ENCODE data around the gene DGKG.

The DGKG gene

GRCh38 chr3:186359078-186359477, 3.0 kb downstream of the DGKG start:
- Histone ChIP-seq H3K4me1 (ENCODE audit: insufficient read depth, insufficient read length) (peaks cover 7% of the 10 kb centered on the region), H3K4me3 (ENCODE audit: insufficient read length, low read depth) (no peak overlapping the region), H3K9ac (ENCODE audit: insufficient read length, low read depth) (no peak overlapping the region), H3K27me3 (ENCODE audit: insufficient read depth, insufficient read length) (peaks cover 48% of the 10 kb centered on the region), H3K9me3 (ENCODE audit: insufficient read depth, low read length) (no peaks in the 10 kb centered on the region), H3K36me3 (ENCODE audit: insufficient read depth, insufficient read length, low read length) (no peaks in the 10 kb centered on the region)
- TF ChIP-seq ZNF274 (IDR thresholded peaks at IDR 0.05; ENCODE audit: low read depth, low read length) (no peak), SUZ12 (IDR thresholded peaks at IDR 0.05; ENCODE audit: extremely low read depth, insufficient read depth, insufficient read length) (no peak), YY1 (IDR thresholded peaks at IDR 0.05; ENCODE audit: insufficient read depth, insufficient read length) (no peak)
- DNase-seq (ENCODE audit: low read depth, low spot score), result no peak

- Histone ChIP-seq H3K9me3 (ENCODE audit: insufficient read depth, low read length) (no peaks in the 10 kb centered on the region), H3K9ac (ENCODE audit: insufficient read length, low read depth) (no peak overlapping the region), H3K4me1 (ENCODE audit: insufficient read depth, insufficient read length) (peaks cover 6% of the 10 kb centered on the region), H3K4me3 (ENCODE audit: insufficient read length, low read depth) (no peak overlapping the region), H3K27me3 (ENCODE audit: insufficient read depth, insufficient read length) (peaks cover 18% of the 10 kb centered on the region), H3K36me3 (ENCODE audit: insufficient read depth, insufficient read length, low read length) (no peaks in the 10 kb centered on the region)
- no peak for DNase-seq (ENCODE audit: low read depth, low spot score)
- TF ChIP-seq YY1 (IDR thresholded peaks at IDR 0.05; ENCODE audit: insufficient read depth, insufficient read length) (no peak), SUZ12 (IDR thresholded peaks at IDR 0.05; ENCODE audit: extremely low read depth, insufficient read depth, insufficient read length) (no peak), ZNF274 (IDR thresholded peaks at IDR 0.05; ENCODE audit: low read depth, low read length) (no peak)
Observed at GRCh38 chr3:186356152-186356551, 5.9 kb downstream of the DGKG start.

- Histone ChIP-seq H3K27me3 (ENCODE audit: insufficient read depth, insufficient read length) (no peaks in the 10 kb centered on the region), H3K9ac (ENCODE audit: insufficient read length, low read depth) (no peak overlapping the region), H3K36me3 (ENCODE audit: insufficient read depth, insufficient read length, low read length) (no peaks in the 10 kb centered on the region), H3K9me3 (ENCODE audit: insufficient read depth, low read length) (no peaks in the 10 kb centered on the region), H3K4me1 (ENCODE audit: insufficient read depth, insufficient read length) (no peaks in the 10 kb centered on the region), H3K4me3 (ENCODE audit: insufficient read length, low read depth) (no peak overlapping the region)
- DNase-seq (ENCODE audit: low read depth, low spot score), result no peak
- no peak for TF ChIP-seq YY1 (IDR thresholded peaks at IDR 0.05; ENCODE audit: insufficient read depth, insufficient read length)
- TF ChIP-seq ZNF274 (IDR thresholded peaks at IDR 0.05; ENCODE audit: low read depth, low read length), result no peak
- TF ChIP-seq SUZ12 (IDR thresholded peaks at IDR 0.05; ENCODE audit: extremely low read depth, insufficient read depth, insufficient read length), result no peak
Observed at GRCh38 chr3:186354100-186354499, 7.9 kb downstream of the DGKG start.

GRCh38 chr3:186352369-186352768, 9.7 kb downstream of the DGKG start:
- Histone ChIP-seq H3K27me3 (ENCODE audit: insufficient read depth, insufficient read length) (no peaks in the 10 kb centered on the region), H3K4me3 (ENCODE audit: insufficient read length, low read depth) (no peak overlapping the region), H3K9ac (ENCODE audit: insufficient read length, low read depth) (no peak overlapping the region), H3K9me3 (ENCODE audit: insufficient read depth, low read length) (no peaks in the 10 kb centered on the region), H3K4me1 (ENCODE audit: insufficient read depth, insufficient read length) (no peaks in the 10 kb centered on the region), H3K36me3 (ENCODE audit: insufficient read depth, insufficient read length, low read length) (no peaks in the 10 kb centered on the region)
- no peak for TF ChIP-seq ZNF274 (IDR thresholded peaks at IDR 0.05; ENCODE audit: low read depth, low read length)
- no peak for DNase-seq (ENCODE audit: low read depth, low spot score)

DNA sequence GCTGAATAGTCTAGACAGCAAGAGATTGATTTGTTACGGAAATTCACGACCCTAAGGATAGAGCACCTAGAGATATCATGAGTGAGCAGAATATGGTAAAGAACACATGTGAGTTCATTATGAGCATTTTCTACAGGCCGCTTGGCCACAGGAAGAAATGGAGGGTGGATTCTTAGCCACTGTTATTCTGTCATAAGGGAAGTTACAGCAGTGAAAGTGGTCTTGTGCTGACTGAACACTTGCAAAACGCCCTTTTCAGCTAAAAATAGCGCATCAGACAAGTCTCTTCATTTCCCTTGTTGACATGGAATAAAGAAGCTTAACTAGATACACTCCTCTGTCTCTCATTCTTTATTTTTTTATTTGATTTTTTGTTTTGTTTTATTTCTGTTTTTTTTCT, 19.8 kb downstream of the DGKG start:
- TF ChIP-seq ZNF274 (IDR thresholded peaks at IDR 0.05; ENCODE audit: low read depth, low read length) (no peak), YY1 (IDR thresholded peaks at IDR 0.05; ENCODE audit: insufficient read depth, insufficient read length) (no peak), SUZ12 (IDR thresholded peaks at IDR 0.05; ENCODE audit: extremely low read depth, insufficient read depth, insufficient read length) (no peak)
- Histone ChIP-seq H3K36me3 (ENCODE audit: insufficient read depth, insufficient read length, low read length) (no peaks in the 10 kb centered on the region), H3K4me3 (ENCODE audit: insufficient read length, low read depth) (no peak overlapping the region), H3K9ac (ENCODE audit: insufficient read length, low read depth) (no peak overlapping the region), H3K27me3 (ENCODE audit: insufficient read depth, insufficient read length) (no peaks in the 10 kb centered on the region), H3K9me3 (ENCODE audit: insufficient read depth, low read length) (no peaks in the 10 kb centered on the region), H3K4me1 (ENCODE audit: insufficient read depth, insufficient read length) (no peaks in the 10 kb centered on the region)
- DNase-seq (ENCODE audit: low read depth, low spot score), result no peak

DNA sequence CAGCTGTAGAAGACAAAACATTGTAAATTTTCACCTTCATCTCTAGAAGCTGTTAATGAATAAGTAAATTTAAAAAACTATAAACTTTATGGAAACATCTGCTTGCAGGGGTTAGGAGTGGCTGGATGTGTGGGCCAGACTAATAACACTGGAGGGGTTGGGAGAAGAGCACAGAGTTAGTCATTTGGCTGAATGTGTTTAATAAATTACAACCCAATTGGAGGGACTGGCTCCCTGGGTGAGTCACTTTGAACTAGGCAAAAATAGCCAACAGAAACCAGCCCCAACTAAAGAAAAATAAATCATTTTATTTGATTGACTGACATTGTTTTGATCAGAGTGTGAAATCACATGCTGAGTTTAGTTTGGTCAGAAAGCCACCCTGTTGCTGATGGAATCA, 21.8 kb downstream of the DGKG start:
- TF ChIP-seq YY1 (IDR thresholded peaks at IDR 0.05; ENCODE audit: insufficient read depth, insufficient read length) (no peak), ZNF274 (IDR thresholded peaks at IDR 0.05; ENCODE audit: low read depth, low read length) (no peak), SUZ12 (IDR thresholded peaks at IDR 0.05; ENCODE audit: extremely low read depth, insufficient read depth, insufficient read length) (no peak)
- H3K4me3 ChIP-seq (ENCODE audit: insufficient read length, low read depth), result no peak overlapping the region
- H3K9me3 ChIP-seq (ENCODE audit: insufficient read depth, low read length), result no peaks in the 10 kb centered on the region
- H3K27me3 ChIP-seq (ENCODE audit: insufficient read depth, insufficient read length), result no peaks in the 10 kb centered on the region
- no peaks in the 10 kb centered on the region for H3K4me1 ChIP-seq (ENCODE audit: insufficient read depth, insufficient read length)
- no peak overlapping the region for H3K9ac ChIP-seq (ENCODE audit: insufficient read length, low read depth)
- DNase-seq (ENCODE audit: low read depth, low spot score), result no peak
- no peaks in the 10 kb centered on the region for H3K36me3 ChIP-seq (ENCODE audit: insufficient read depth, insufficient read length, low read length)

DNA sequence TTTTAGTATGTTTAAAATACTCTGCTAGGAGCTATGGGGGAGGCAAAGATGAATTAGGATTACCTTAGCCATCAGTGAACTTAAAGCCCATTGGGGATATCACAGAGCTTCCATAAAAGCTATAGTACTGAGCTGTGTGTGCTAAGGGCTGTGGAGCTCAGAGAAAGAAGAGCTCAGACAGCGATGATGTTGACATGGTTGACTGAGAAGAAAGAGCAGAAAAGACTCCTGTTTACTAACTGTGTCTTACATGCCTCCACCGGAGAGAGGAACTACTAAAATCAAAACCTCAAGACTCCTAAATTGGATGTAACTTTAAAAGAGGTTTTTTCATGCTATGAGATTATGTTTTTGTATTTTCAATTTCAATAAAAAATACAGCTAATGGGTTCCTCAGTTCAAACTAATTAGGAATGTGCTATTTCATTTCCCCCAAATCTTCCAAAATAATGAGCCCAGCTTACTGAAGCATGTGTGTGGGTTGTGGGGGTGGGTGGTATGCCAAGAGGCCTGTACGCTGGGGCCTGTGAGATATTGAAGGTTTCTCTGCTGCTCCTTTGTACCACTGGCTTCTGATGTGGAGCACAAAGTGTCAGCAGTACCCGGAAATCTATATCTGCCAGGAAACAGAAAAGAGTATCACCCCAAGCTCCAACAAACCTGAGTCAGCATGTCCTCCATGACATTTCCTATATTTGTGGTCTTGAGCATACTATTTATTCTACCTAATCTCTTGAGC, 22.7 kb downstream of the DGKG start:
- DNase-seq (ENCODE audit: low read depth, low spot score), result no peak
- no peaks in the 10 kb centered on the region for H3K27me3 ChIP-seq (ENCODE audit: insufficient read depth, insufficient read length)

More for the DNA sequence above, 22.7 kb downstream of the DGKG start:
- Histone ChIP-seq H3K36me3 (ENCODE audit: insufficient read depth, insufficient read length, low read length) (no peaks in the 10 kb centered on the region), H3K9ac (ENCODE audit: insufficient read length, low read depth) (no peak overlapping the region), H3K4me3 (ENCODE audit: insufficient read length, low read depth) (no peak overlapping the region), H3K4me1 (ENCODE audit: insufficient read depth, insufficient read length) (no peaks in the 10 kb centered on the region), H3K9me3 (ENCODE audit: insufficient read depth, low read length) (no peaks in the 10 kb centered on the region)
- TF ChIP-seq YY1 (IDR thresholded peaks at IDR 0.05; ENCODE audit: insufficient read depth, insufficient read length), result no peak
- TF ChIP-seq SUZ12 (IDR thresholded peaks at IDR 0.05; ENCODE audit: extremely low read depth, insufficient read depth, insufficient read length), result no peak
- TF ChIP-seq ZNF274 (IDR thresholded peaks at IDR 0.05; ENCODE audit: low read depth, low read length), result no peak

Measured in NT2/D1 (cell line).